CD4-positive, alpha-beta T cell treated with Interleukin-4 for 4 hours (primary cell): ENCODE data around the gene INPP4A.

ENCODE experiments used
- DNase-seq: peaks from one replicate; pipeline ENCODE4 v3.0.0-alpha.2; 2020

The INPP4A gene

GRCh38 chr2:98519156-98519555, 74.5 kb downstream of the INPP4A start:
- DNase-seq = no peak

GRCh38 chr2:98519851-98520250, 75.2 kb downstream of the INPP4A start:
- no peak for DNase-seq

- DNase-seq = no peak
Observed at GRCh38 chr2:98520806-98521205, 76.1 kb downstream of the INPP4A start.

GRCh38 chr2:98521266-98521665, 76.6 kb downstream of the INPP4A start:
- no peak for DNase-seq

- no peak for DNase-seq
Observed at GRCh38 chr2:98522854-98523253, 78.2 kb downstream of the INPP4A start.

- DNase-seq = no peak
Observed at GRCh38 chr2:98524168-98524567, 79.5 kb downstream of the INPP4A start.

GRCh38 chr2:98528349-98528748, 83.7 kb downstream of the INPP4A start:
- DNase-seq = no peak

- no peak for DNase-seq
Observed at GRCh38 chr2:98530114-98530513, 85.5 kb downstream of the INPP4A start.

- DNase-seq = no peak
Observed at GRCh38 chr2:98532756-98533155, 88.1 kb downstream of the INPP4A start.

GRCh38 chr2:98533547-98533946, 88.9 kb downstream of the INPP4A start:
- DNase-seq = no peak

GRCh38 chr2:98534761-98535160, 90.1 kb downstream of the INPP4A start:
- DNase-seq = no peak

- DNase-seq = no peak
Observed at GRCh38 chr2:98535971-98536677, 91.5 kb downstream of the INPP4A start.

GRCh38 chr2:98537390-98538126, 92.9 kb downstream of the INPP4A start:
- no peak for DNase-seq

- DNase-seq = no peak
Observed at GRCh38 chr2:98538280-98539041, 93.8 kb downstream of the INPP4A start.

- DNase-seq = no peak
Observed at GRCh38 chr2:98539056-98539735, 94.5 kb downstream of the INPP4A start.

GRCh38 chr2:98540536-98540935, 95.9 kb downstream of the INPP4A start:
- DNase-seq = no peak

- no peak for DNase-seq
Observed at GRCh38 chr2:98541489-98541888, 96.8 kb downstream of the INPP4A start.

GRCh38 chr2:98541906-98542305, 97.2 kb downstream of the INPP4A start:
- DNase-seq = no peak

- DNase-seq = no peak
Observed at GRCh38 chr2:98543214-98543613, 98.6 kb downstream of the INPP4A start.

- DNase-seq = no peak
Observed at GRCh38 chr2:98543842-98544241, 99.2 kb downstream of the INPP4A start.

GRCh38 chr2:98545591-98545990, 100.9 kb downstream of the INPP4A start:
- no peak for DNase-seq

- no peak for DNase-seq
Observed at GRCh38 chr2:98546186-98546585, 101.5 kb downstream of the INPP4A start.

- DNase-seq = no peak
Observed at GRCh38 chr2:98547092-98547790, 102.6 kb downstream of the INPP4A start.
